HG02970 (cell line): ENCODE results near the gene SMIM26.
"Not testable (repeated sequence)": the region's sequence is repeated elsewhere in the genome, so short reads cannot be mapped to it uniquely, and the experiment has no call there.

ENCODE experiments used
- ATAC-seq: cut with Tn5 transposase; IDR thresholded peaks from one replicate; pipeline ENCODE4 v1.9.1; 2021; ENCODE audit warnings: mild to moderate bottlenecking, moderate library complexity, moderate number of reproducible peaks; ENCODE audit not compliant: unreplicated experiment, low FRiP score

Gene SMIM26

GRCh38 chr20:18566892-18567738 lies at the start of gene SMIM26:
TSS of gene SMIM26 (plus strand) at chr20:18567432. CDS start at chr20:18567479, 47 bp downstream.
- ATAC-seq, result peak; percentile 99

- not testable (repeated sequence) for ATAC-seq
Measured at GRCh38 chr20:18522066-18522465, 45.2 kb upstream of the SMIM26 start.

- ATAC-seq, result no peak
Measured at GRCh38 chr20:18523066-18523465, 44.2 kb upstream of the SMIM26 start.

- no peak for ATAC-seq
Measured at GRCh38 chr20:18524646-18525045, 42.6 kb upstream of the SMIM26 start.

- ATAC-seq, result not testable (repeated sequence)
Measured at GRCh38 chr20:18526761-18527160, 40.5 kb upstream of the SMIM26 start.

- no peak for ATAC-seq
Measured at GRCh38 chr20:18527339-18527738, 39.9 kb upstream of the SMIM26 start.

- no peak for ATAC-seq
Measured at GRCh38 chr20:18527836-18528235, 39.4 kb upstream of the SMIM26 start.

GRCh38 chr20:18529041-18529440 lies 38.2 kb upstream of the SMIM26 start:
- ATAC-seq, result no peak

- ATAC-seq, result no peak
Measured at GRCh38 chr20:18532626-18533025, 34.6 kb upstream of the SMIM26 start.

- ATAC-seq, result no peak
Measured at GRCh38 chr20:18533491-18533890, 33.7 kb upstream of the SMIM26 start.

- no peak for ATAC-seq
Measured at GRCh38 chr20:18533978-18534644, 33.1 kb upstream of the SMIM26 start.

GRCh38 chr20:18537651-18538050 lies 29.6 kb upstream of the SMIM26 start:
- ATAC-seq, result no peak

- no peak for ATAC-seq
Measured at GRCh38 chr20:18541741-18542140, 25.5 kb upstream of the SMIM26 start.

- no peak for ATAC-seq
Measured at GRCh38 chr20:18543216-18543615, 24.0 kb upstream of the SMIM26 start.

- no peak for ATAC-seq
Measured at GRCh38 chr20:18543932-18544331, 23.3 kb upstream of the SMIM26 start.

GRCh38 chr20:18545566-18545965 lies 21.7 kb upstream of the SMIM26 start:
- ATAC-seq, result no peak

GRCh38 chr20:18548465-18548864 lies 18.8 kb upstream of the SMIM26 start:
- ATAC-seq, result no peak

- ATAC-seq, result no peak
Measured at GRCh38 chr20:18553746-18554145, 13.5 kb upstream of the SMIM26 start.

GRCh38 chr20:18567739-18568091 lies 483 bp downstream of the SMIM26 start:
- ATAC-seq, result peak; percentile 20

GRCh38 chr20:18571009-18571408 lies 3.8 kb downstream of the SMIM26 start:
- ATAC-seq, result no peak

GRCh38 chr20:18571578-18571977 lies 4.3 kb downstream of the SMIM26 start:
- no peak for ATAC-seq

- ATAC-seq, result no peak
Measured at GRCh38 chr20:18577942-18578341, 10.7 kb downstream of the SMIM26 start.
